ENCODE data around the gene MOCS1.

The MOCS1 gene

DNA sequence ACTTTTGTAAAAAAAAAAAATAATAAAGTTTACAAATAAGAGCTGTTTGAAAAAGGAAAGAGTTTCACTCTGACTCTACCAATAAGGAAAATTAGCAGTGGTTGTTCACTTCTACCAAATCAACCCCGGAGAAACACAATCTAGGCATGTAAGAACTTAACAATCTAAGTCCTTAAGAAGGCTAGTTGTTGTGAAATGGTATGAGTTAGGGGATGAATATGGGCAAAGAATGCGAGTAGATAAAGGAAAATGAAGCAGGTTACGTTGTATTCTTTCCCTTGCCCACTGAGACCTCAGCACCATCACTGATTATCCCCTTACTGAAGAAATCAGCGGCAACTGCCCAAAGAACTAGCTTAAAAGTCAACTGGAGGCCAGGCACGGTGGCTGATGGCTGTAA is 15.4 kb downstream of the MOCS1 start:
- Mint-ChIP-seq H3K4me1 (peaks cover 4% of the 10 kb centered on the region), H3K9me3 (no peaks in the 10 kb centered on the region), H3K27me3 (no peaks in the 10 kb centered on the region), H3K4me3 (no peak overlapping the region), H3K27ac (no peak overlapping the region), H3K36me3 (peaks cover 4% of the 10 kb centered on the region)

- Mint-ChIP-seq H3K36me3 (peaks cover 4% of the 10 kb centered on the region), H3K4me1 (peaks cover 4% of the 10 kb centered on the region), H3K27me3 (no peaks in the 10 kb centered on the region), H3K9me3 (no peaks in the 10 kb centered on the region), H3K27ac (no peak overlapping the region), H3K4me3 (no peak overlapping the region)
Measured at GRCh38 chr6:39917981-39918380, 16.3 kb downstream of the MOCS1 start.

- no peak overlapping the region for H3K4me3 Mint-ChIP-seq
- no peak overlapping the region for H3K27ac Mint-ChIP-seq
- H3K27me3 Mint-ChIP-seq, result no peaks in the 10 kb centered on the region
- no peaks in the 10 kb centered on the region for H3K9me3 Mint-ChIP-seq
- peaks cover 4% of the 10 kb centered on the region for H3K36me3 Mint-ChIP-seq
- H3K4me1 Mint-ChIP-seq, result no peaks in the 10 kb centered on the region
Measured at GRCh38 chr6:39917329-39917728, 16.9 kb downstream of the MOCS1 start.

DNA sequence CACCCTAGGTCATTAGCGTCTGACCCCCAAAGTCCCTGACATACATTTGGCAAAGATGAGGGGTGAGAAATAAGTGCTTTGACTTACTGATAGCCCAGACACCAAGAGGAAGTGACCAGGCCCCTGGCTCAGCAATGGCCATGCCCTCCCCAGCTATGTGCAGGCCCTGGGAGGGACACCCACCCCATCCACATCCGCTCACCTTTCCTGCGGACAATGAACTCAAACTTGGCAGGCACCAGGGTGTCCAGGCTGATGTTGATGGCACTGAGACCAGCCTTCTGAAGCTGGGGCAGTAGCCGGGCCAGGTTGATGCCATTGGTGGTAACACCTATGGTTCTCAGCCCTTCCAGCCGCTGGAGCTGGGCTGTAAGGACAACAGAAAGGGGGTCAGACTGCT is 18.4 kb downstream of the MOCS1 start:
- Mint-ChIP-seq H3K36me3 (peaks cover 2% of the 10 kb centered on the region), H3K27me3 (no peaks in the 10 kb centered on the region), H3K4me1 (no peaks in the 10 kb centered on the region), H3K27ac (no peak overlapping the region), H3K4me3 (no peak overlapping the region), H3K9me3 (no peaks in the 10 kb centered on the region)

DNA sequence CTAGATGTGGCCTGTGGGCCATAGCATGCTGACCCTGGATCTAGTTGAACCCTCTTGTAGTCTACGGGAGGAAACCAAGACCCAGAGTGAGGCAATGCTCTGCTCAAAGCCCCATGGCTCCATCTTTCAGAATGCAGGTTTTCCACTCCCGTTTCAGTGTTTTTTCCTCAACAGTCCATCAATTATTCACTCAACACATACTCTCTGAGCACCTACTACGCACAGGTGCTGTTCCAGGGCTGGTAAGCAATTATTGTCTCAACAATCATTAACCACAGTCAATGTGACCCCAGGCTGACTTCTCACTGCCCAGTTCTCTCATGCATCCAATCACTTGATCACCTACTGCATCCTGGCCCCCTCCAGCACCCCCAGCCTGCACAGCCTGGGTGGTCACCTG is 20.0 kb downstream of the MOCS1 start:
- Mint-ChIP-seq H3K9me3 (no peaks in the 10 kb centered on the region), H3K4me1 (no peaks in the 10 kb centered on the region), H3K4me3 (no peak overlapping the region), H3K36me3 (peaks cover 2% of the 10 kb centered on the region), H3K27me3 (no peaks in the 10 kb centered on the region), H3K27ac (no peak overlapping the region)

GRCh38 chr6:39913391-39913916 is 20.8 kb downstream of the MOCS1 start:
- Mint-ChIP-seq H3K36me3 (peaks cover 2% of the 10 kb centered on the region), H3K27ac (no peak overlapping the region), H3K4me1 (no peaks in the 10 kb centered on the region), H3K4me3 (no peak overlapping the region), H3K27me3 (no peaks in the 10 kb centered on the region), H3K9me3 (no peaks in the 10 kb centered on the region)

DNA sequence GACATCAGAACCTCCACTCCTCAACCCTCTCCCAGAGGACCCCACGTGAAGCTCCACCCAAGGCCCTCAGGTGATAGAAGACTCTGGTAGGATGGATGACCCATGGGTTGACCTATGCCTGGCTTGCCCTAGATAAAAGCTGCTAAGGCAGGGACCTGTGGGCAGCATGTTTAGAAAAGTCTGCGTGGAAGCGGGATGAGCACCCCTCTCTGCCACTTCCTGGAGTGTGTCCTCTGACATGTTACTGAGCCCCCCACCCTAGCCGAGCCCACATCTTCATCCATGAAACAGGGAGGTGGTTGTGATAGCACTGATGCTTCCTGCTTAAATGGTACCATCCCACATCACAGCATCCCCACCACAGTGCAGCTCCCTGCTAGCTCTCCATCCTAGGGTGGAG is 21.8 kb downstream of the MOCS1 start:
- Mint-ChIP-seq H3K27ac (no peak overlapping the region), H3K9me3 (no peaks in the 10 kb centered on the region), H3K27me3 (no peaks in the 10 kb centered on the region), H3K4me1 (no peaks in the 10 kb centered on the region), H3K36me3 (peaks cover 2% of the 10 kb centered on the region), H3K4me3 (no peak overlapping the region)

GRCh38 chr6:39911513-39912125 is 22.6 kb downstream of the MOCS1 start:
- no peaks in the 10 kb centered on the region for H3K4me1 Mint-ChIP-seq
- H3K27me3 Mint-ChIP-seq, result no peaks in the 10 kb centered on the region
- H3K27ac Mint-ChIP-seq, result no peak overlapping the region
- no peak overlapping the region for H3K4me3 Mint-ChIP-seq
- no peaks in the 10 kb centered on the region for H3K9me3 Mint-ChIP-seq
- H3K36me3 Mint-ChIP-seq, result peaks cover 2% of the 10 kb centered on the region

- Mint-ChIP-seq H3K9me3 (no peaks in the 10 kb centered on the region), H3K27me3 (no peaks in the 10 kb centered on the region), H3K36me3 (peaks cover 2% of the 10 kb centered on the region), H3K4me1 (no peaks in the 10 kb centered on the region), H3K4me3 (no peak overlapping the region), H3K27ac (no peak overlapping the region)
Measured at GRCh38 chr6:39910744-39911143, 23.5 kb downstream of the MOCS1 start.

GRCh38 chr6:39910164-39910563 is 24.1 kb downstream of the MOCS1 start:
- Mint-ChIP-seq H3K27ac (no peak overlapping the region), H3K4me1 (no peaks in the 10 kb centered on the region), H3K9me3 (no peaks in the 10 kb centered on the region), H3K27me3 (no peaks in the 10 kb centered on the region), H3K4me3 (no peak overlapping the region), H3K36me3 (peaks cover 2% of the 10 kb centered on the region)

GRCh38 chr6:39909701-39910100 is 24.6 kb downstream of the MOCS1 start:
- no peaks in the 10 kb centered on the region for H3K4me1 Mint-ChIP-seq
- H3K4me3 Mint-ChIP-seq, result no peak overlapping the region
- H3K27ac Mint-ChIP-seq, result no peak overlapping the region
- no peaks in the 10 kb centered on the region for H3K9me3 Mint-ChIP-seq
- H3K27me3 Mint-ChIP-seq, result no peaks in the 10 kb centered on the region
- no peaks in the 10 kb centered on the region for H3K36me3 Mint-ChIP-seq

- Mint-ChIP-seq H3K36me3 (no peaks in the 10 kb centered on the region), H3K27me3 (no peaks in the 10 kb centered on the region), H3K9me3 (no peaks in the 10 kb centered on the region), H3K4me1 (no peaks in the 10 kb centered on the region), H3K4me3 (no peak overlapping the region), H3K27ac (no peak overlapping the region)
Measured at GRCh38 chr6:39908838-39909583, 25.3 kb downstream of the MOCS1 start.

DNA sequence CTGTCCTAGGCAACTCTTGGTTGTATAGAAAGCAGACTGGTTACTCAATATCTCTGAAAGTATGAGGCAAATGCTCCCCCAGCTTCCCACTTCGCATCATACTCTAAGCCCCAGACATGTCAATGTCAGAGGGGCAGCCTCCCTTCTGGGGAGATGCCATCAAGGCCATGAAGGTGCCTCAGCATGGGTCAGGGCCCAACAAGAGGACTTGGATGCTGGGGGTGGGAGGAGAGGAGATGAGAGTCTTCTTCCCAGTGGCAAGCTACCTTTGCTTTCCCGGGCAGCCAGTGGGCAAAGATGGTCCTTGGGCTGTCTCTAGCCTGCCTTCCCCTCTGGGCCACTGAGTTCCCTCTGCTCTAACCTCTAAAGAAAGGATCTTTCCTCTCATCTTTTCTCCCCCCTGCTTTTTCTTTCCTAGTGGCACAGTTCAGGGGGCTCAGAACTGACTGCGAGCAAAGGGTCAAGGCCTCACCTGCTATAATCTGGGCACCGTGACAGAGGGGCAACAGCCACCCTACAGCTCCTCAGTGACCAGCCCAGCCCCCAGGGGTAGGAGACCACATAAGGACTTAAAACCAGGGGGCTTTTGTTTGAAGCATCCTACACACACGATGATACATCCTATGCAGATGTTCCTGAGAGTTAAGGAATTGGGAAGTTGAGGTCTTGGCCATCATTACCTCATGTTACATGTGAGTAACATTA is 26.2 kb downstream of the MOCS1 start:
- Mint-ChIP-seq H3K27me3 (no peaks in the 10 kb centered on the region), H3K27ac (no peak overlapping the region), H3K4me3 (no peak overlapping the region), H3K36me3 (no peaks in the 10 kb centered on the region), H3K9me3 (no peaks in the 10 kb centered on the region), H3K4me1 (no peaks in the 10 kb centered on the region)

- no peaks in the 10 kb centered on the region for H3K9me3 Mint-ChIP-seq
- H3K4me1 Mint-ChIP-seq, result no peaks in the 10 kb centered on the region
- H3K4me3 Mint-ChIP-seq, result no peak overlapping the region
- H3K27ac Mint-ChIP-seq, result no peak overlapping the region
- H3K27me3 Mint-ChIP-seq, result no peaks in the 10 kb centered on the region
- H3K36me3 Mint-ChIP-seq, result no peaks in the 10 kb centered on the region
Measured at GRCh38 chr6:39906318-39906761, 27.9 kb downstream of the MOCS1 start.

DNA sequence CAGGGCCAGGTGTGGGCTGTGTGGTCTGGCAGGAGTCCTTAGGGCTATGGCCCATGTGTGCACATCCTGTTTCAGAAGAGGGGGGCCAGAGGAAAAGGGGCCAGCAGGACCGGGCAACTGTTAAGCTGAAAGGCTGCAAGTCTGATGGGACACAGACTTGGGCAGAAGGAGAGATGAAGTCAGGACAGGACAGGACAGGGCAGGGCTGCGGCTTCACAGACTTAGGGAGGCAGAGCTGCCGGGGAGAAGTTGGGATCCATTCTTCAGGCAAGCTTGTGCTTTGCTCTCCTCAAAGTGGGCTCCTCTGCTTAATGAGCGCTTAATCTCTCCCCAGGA is 28.7 kb downstream of the MOCS1 start:
- H3K36me3 Mint-ChIP-seq, result no peaks in the 10 kb centered on the region
- H3K27me3 Mint-ChIP-seq, result no peaks in the 10 kb centered on the region
- H3K4me3 Mint-ChIP-seq, result no peak overlapping the region

GRCh38 chr6:39904946-39905639 is 29.2 kb downstream of the MOCS1 start:
- H3K27me3 Mint-ChIP-seq, result no peaks in the 10 kb centered on the region
- no peaks in the 10 kb centered on the region for H3K36me3 Mint-ChIP-seq
- H3K9me3 Mint-ChIP-seq, result no peaks in the 10 kb centered on the region
- H3K4me1 Mint-ChIP-seq, result no peaks in the 10 kb centered on the region
- no peak overlapping the region for H3K4me3 Mint-ChIP-seq
- H3K27ac Mint-ChIP-seq, result no peak overlapping the region

More for the DNA sequence above, 28.7 kb downstream of the MOCS1 start:
- Mint-ChIP-seq H3K9me3 (no peaks in the 10 kb centered on the region), H3K27ac (no peak overlapping the region), H3K4me1 (no peaks in the 10 kb centered on the region)
